Measurements from ENCODE around the gene ZNF138.

DNA sequence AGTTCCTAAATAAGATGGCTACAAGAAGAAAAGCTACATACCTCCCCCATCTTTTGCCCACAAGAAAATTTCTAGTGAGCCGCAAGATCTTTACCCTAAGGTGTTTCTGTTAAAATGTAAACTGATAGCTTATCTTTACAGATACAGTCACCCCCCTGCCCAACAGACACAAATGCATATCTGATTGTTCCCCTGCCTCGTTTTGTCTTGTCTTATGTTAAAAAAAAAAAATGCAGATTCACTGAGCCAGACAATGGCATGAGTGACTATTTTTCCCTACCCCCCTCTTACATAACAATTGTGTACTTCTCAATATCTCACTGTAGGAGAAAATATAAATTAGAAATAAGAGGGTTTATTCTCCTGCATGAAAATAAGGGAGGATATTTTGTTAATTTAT, 8.5 kb downstream of the ZNF138 start:
- TF ChIP-seq, protein P1, sequence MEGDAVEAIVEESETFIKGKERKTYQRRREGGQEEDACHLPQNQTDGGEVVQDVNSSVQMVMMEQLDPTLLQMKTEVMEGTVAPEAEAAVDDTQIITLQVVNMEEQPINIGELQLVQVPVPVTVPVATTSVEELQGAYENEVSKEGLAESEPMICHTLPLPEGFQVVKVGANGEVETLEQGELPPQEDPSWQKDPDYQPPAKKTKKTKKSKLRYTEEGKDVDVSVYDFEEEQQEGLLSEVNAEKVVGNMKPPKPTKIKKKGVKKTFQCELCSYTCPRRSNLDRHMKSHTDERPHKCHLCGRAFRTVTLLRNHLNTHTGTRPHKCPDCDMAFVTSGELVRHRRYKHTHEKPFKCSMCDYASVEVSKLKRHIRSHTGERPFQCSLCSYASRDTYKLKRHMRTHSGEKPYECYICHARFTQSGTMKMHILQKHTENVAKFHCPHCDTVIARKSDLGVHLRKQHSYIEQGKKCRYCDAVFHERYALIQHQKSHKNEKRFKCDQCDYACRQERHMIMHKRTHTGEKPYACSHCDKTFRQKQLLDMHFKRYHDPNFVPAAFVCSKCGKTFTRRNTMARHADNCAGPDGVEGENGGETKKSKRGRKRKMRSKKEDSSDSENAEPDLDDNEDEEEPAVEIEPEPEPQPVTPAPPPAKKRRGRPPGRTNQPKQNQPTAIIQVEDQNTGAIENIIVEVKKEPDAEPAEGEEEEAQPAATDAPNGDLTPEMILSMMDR (IDR thresholded peaks at IDR 0.05; ENCODE audit: low read depth, low read length): no peak
- TF ChIP-seq EZH2phosphoT487 (IDR thresholded peaks at IDR 0.05; ENCODE audit: low read depth): no peak
